DOHH2 (cell line): ENCODE results near the gene ZNF507.

ENCODE experiments used
- H3F3A ChIP-seq: fragments of 200-600 bp; sonication (generic), shearing (Covaris generic); 2 replicates; pipeline ENCODE4 v1.6.0; 2016; ENCODE audit warnings: antibody characterized with exemption, mild to moderate bottlenecking; ENCODE audit not compliant: control insufficient read depth, insufficient read depth
- H3K27ac ChIP-seq: fragments of 200-600 bp; sonication (generic); 2 replicates; pipeline ENCODE4 v1.5.1; 2014; ENCODE audit warnings: low read depth, mild to moderate bottlenecking, low read length, moderate library complexity
- H3K27me3 ChIP-seq: fragments of 200-600 bp; sonication (generic); 2 replicates; pipeline ENCODE4 v1.6.1; 2014; ENCODE audit warnings: mild to moderate bottlenecking, low read length, mixed read lengths; ENCODE audit not compliant: control insufficient read depth
- H3K36me3 ChIP-seq: fragments of 200-600 bp; sonication (generic); 2 replicates; pipeline ENCODE4 v1.6.1; 2014; ENCODE audit warnings: mild to moderate bottlenecking, low read length, moderate library complexity, mixed read lengths; ENCODE audit not compliant: control insufficient read depth
- H3K4me1 ChIP-seq: fragments of 200-600 bp; sonication (generic); 2 replicates; pipeline ENCODE4 v1.6.1; 2014; ENCODE audit warnings: mild to moderate bottlenecking, low read length, mixed read lengths; ENCODE audit not compliant: control insufficient read depth
- H3K4me2 ChIP-seq: fragments of 200-600 bp; sonication (generic); 2 replicates; pipeline ENCODE4 v1.6.0; 2014; ENCODE audit warnings: mild to moderate bottlenecking, low read length, moderate library complexity
- H3K4me3 ChIP-seq: fragments of 200-600 bp; sonication (generic); 2 replicates; pipeline ENCODE4 v1.5.1; 2014; ENCODE audit warnings: mild to moderate bottlenecking, low read length, mixed read lengths
- H3K79me2 ChIP-seq: fragments of 200-600 bp; sonication (generic); 2 replicates; pipeline ENCODE4 v1.6.1; 2014; ENCODE audit warnings: mild to moderate bottlenecking, low read length, mixed read lengths; ENCODE audit not compliant: control insufficient read depth
- H3K9me2 ChIP-seq: fragments of 200-600 bp; sonication (generic); replicated peaks from 2 replicates; pipeline ENCODE4 v1.6.1; 2014; ENCODE audit warnings: mild to moderate bottlenecking, low read length, mixed read lengths; ENCODE audit not compliant: control insufficient read depth
- H3K9me3 ChIP-seq: fragments of 200-600 bp; sonication (generic); 2 replicates; pipeline ENCODE4 v1.6.1; 2014; ENCODE audit warnings: antibody characterized with exemption, low read length, mixed read lengths; ENCODE audit not compliant: control insufficient read depth, insufficient read depth
- H4K20me1 ChIP-seq: fragments of 200-600 bp; sonication (generic); 2 replicates; pipeline ENCODE4 v1.6.0; 2014; ENCODE audit warnings: low read depth, mild to moderate bottlenecking, antibody characterized with exemption, low read length, moderate library complexity; ENCODE audit not compliant: control insufficient read depth, insufficient read depth
- EZH2phosphoT487 ChIP-seq: fragments of 200-600 bp; sonication (generic); IDR thresholded peaks from 2 replicates; pipeline ENCODE4 v1.6.1; 2017; ENCODE audit warnings: borderline replicate concordance, mild to moderate bottlenecking, antibody characterized with exemption, low read length, moderate library complexity, mixed read lengths
- TF ChIP-seq, protein P1 (sequence below): fragments of 200-600 bp; sonication (generic); IDR thresholded peaks from one replicate; pipeline ENCODE4 v1.5.1; 2014; ENCODE audit warnings: antibody characterized with exemption, mild to moderate bottlenecking, low read depth, low read length; ENCODE audit not compliant: poor library complexity, severe bottlenecking

The ZNF507 gene

DNA sequence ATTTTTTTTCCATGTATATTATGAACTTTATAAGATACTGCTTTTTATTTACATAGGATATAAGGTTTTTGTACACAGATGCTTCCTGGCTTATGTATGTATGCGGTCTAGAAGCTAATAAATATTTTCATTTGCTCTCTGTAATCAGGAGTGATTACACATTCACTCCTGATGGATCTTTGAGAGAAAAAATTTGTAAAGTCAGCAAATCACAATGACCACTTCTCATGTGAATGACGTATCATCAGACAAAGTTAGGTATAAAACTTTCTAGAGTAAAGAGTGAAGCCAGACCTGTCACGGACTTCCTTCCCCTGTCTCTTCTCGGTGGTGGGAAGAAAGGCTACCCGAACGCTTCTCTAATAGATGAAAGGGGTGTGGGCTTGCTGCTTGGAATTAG, 91.3 kb downstream of the ZNF507 start:
- H3K4me3 ChIP-seq, result no peak overlapping the region
- H3K9me3 ChIP-seq, result no peaks in the 10 kb centered on the region
- peaks cover 41% of the 10 kb centered on the region for H3K36me3 ChIP-seq
- H4K20me1 ChIP-seq, result no peaks in the 10 kb centered on the region
- no peaks in the 10 kb centered on the region for H3K27me3 ChIP-seq
- H3K27ac ChIP-seq, result no peak overlapping the region
- no peaks in the 10 kb centered on the region for H3K9me2 ChIP-seq
- no peak for TF ChIP-seq EZH2phosphoT487
- TF ChIP-seq, protein P1, sequence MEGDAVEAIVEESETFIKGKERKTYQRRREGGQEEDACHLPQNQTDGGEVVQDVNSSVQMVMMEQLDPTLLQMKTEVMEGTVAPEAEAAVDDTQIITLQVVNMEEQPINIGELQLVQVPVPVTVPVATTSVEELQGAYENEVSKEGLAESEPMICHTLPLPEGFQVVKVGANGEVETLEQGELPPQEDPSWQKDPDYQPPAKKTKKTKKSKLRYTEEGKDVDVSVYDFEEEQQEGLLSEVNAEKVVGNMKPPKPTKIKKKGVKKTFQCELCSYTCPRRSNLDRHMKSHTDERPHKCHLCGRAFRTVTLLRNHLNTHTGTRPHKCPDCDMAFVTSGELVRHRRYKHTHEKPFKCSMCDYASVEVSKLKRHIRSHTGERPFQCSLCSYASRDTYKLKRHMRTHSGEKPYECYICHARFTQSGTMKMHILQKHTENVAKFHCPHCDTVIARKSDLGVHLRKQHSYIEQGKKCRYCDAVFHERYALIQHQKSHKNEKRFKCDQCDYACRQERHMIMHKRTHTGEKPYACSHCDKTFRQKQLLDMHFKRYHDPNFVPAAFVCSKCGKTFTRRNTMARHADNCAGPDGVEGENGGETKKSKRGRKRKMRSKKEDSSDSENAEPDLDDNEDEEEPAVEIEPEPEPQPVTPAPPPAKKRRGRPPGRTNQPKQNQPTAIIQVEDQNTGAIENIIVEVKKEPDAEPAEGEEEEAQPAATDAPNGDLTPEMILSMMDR, result no peak
- no peak overlapping the region for H3K4me2 ChIP-seq
- H3F3A ChIP-seq, result no peaks in the 10 kb centered on the region
- no peaks in the 10 kb centered on the region for H3K79me2 ChIP-seq
- H3K4me1 ChIP-seq, result no peaks in the 10 kb centered on the region

DNA sequence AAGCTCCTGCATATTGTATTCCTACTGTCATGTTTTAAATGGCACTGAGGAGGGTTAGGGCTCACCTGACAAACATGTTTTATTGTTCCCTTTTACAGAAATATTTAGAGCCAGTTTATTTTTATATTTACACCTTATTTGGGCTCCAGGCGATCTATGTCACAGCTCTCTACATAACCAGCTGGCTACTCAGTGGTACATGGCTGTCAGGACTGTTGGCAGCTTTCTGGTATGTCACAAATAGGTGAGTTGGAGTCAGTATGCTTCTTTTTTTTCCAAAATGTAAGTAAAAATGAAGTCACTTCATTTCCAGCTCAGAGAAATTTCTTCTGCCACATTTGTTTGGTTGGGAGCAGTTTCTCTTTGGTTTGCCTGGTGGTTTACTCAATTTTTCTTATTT, 91.7 kb downstream of the ZNF507 start:
- H3K36me3 ChIP-seq, result peaks cover 41% of the 10 kb centered on the region
- no peak for TF ChIP-seq EZH2phosphoT487
- TF ChIP-seq, protein P1, result no peak

More for the DNA sequence above, 91.7 kb downstream of the ZNF507 start:
- Histone ChIP-seq H3K79me2 (no peaks in the 10 kb centered on the region), H3K4me3 (no peak overlapping the region), H3K27ac (no peak overlapping the region), H3K4me1 (no peaks in the 10 kb centered on the region), H3F3A (no peaks in the 10 kb centered on the region), H3K9me3 (no peaks in the 10 kb centered on the region), H4K20me1 (no peaks in the 10 kb centered on the region), H3K9me2 (no peaks in the 10 kb centered on the region), H3K27me3 (no peaks in the 10 kb centered on the region), H3K4me2 (no peak overlapping the region)
